GM12878 (cell line): ENCODE data around the gene CDC42BPA.

Experiments used
- EZH2 ChIP-seq: IDR thresholded peaks from 2 replicates; pipeline ENCODE4 v1.6.1; 2012; ENCODE audit warnings: low read depth, mild to moderate bottlenecking, control low read depth, inconsistent platforms, low read length, borderline replicate concordance; ENCODE audit not compliant: control insufficient read depth
- HDAC6 ChIP-seq: fragments of 200-600 bp; sonication (generic); IDR thresholded peaks from one replicate; pipeline ENCODE4 v1.8.0; 2017; ENCODE audit warnings: antibody characterized with exemption; ENCODE audit not compliant: unreplicated experiment
- RELA ChIP-seq: fragments of 450-650 bp; IDR thresholded peaks from 2 replicates; pipeline ENCODE4 v1.8.0; 2014; ENCODE audit warnings: borderline replicate concordance; ENCODE audit not compliant: partially characterized antibody
- TAF1 ChIP-seq: IDR thresholded peaks from 2 replicates; pipeline ENCODE4 v1.6.1; 2011; ENCODE audit warnings: mild to moderate bottlenecking, low read depth, low read length, borderline replicate concordance
- TF ChIP-seq, protein P1 (sequence below), 3 experiments: IDR thresholded peaks in 2 of 3; conservative IDR thresholded peaks in 1 of 3; 2 replicates each; pipeline ENCODE4 v1.5.1; 2011; ENCODE audit warnings: low read depth in 3 of 3, low read length in 3 of 3, mild to moderate bottlenecking in 3 of 3, control low read depth in 2 of 3, moderate library complexity in 2 of 3, inconsistent platforms in 1 of 3, mixed read lengths in 1 of 3; ENCODE audit not compliant: control insufficient read depth in 2 of 3, insufficient read depth in 1 of 3; ENCODE audit errors: extremely low read depth in 1 of 3

DNA sequence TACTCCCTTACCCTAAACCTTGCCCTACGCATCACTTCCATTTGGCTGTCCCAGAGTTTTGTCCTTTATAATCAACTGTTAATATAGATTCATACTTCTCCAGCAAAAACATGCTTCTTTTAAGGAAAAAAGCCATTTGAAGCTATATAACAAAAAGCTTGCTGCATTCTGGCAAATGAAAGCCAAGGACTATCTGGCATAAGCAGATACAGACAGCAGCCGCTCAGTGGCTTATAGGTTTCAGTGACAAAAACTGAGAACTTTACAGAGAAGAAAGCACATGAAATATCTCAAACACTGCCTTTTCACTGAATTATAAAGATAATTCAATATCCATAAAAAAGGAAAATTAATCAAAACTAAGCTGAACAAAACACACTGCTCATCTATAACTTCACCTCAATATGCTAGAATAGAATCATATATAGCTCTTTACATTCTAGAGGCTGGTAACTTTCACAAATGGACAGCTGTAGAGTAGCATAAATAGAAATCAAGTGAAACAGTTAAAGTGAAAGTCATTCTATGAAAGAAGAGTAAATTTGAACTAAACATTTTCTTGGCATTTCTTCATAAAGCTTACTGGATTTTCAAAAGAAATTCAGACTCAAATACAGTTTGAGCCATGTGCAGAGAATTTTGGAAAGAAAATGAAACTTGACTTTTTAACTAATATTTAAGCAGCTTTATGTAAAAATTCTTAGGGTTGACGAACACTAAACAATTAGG lies 19.6 kb downstream of the CDC42BPA start:
- TF ChIP-seq HDAC6 = no peak
- no peak for TF ChIP-seq EZH2
- no peak for TF ChIP-seq TAF1
- TF ChIP-seq, protein P1, sequence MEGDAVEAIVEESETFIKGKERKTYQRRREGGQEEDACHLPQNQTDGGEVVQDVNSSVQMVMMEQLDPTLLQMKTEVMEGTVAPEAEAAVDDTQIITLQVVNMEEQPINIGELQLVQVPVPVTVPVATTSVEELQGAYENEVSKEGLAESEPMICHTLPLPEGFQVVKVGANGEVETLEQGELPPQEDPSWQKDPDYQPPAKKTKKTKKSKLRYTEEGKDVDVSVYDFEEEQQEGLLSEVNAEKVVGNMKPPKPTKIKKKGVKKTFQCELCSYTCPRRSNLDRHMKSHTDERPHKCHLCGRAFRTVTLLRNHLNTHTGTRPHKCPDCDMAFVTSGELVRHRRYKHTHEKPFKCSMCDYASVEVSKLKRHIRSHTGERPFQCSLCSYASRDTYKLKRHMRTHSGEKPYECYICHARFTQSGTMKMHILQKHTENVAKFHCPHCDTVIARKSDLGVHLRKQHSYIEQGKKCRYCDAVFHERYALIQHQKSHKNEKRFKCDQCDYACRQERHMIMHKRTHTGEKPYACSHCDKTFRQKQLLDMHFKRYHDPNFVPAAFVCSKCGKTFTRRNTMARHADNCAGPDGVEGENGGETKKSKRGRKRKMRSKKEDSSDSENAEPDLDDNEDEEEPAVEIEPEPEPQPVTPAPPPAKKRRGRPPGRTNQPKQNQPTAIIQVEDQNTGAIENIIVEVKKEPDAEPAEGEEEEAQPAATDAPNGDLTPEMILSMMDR (IDR thresholded peaks at IDR 0.05 in 2 of 3, conservative IDR thresholded peaks at IDR 0.05 in 1 of 3; ENCODE audit: control insufficient read depth in 2 of 3, extremely low read depth in 1 of 3, insufficient read depth in 1 of 3, low read depth in 3 of 3, low read length in 3 of 3) = no peak
- no peak for TF ChIP-seq RELA
